B cell (primary cell): ENCODE results near the gene TAS1R1. TPM values are rescaled to one million over a fixed set of nuclear protein-coding genes. Genes with fewer than 3 reads are reported as not detected.
A peak's percentile ranks its signal among the peaks of the same experiment; 100 is the strongest.

Source experiments
- ATAC-seq: fragments of 200-7000 bp; cut with Tn5 transposase; one replicate; pipeline ENCODE4 v1.10.0; 2021; ENCODE audit warnings: low read depth, mild to moderate bottlenecking, moderate number of reproducible peaks, moderate library complexity
- CTCF ChIA-PET: fragments of 350-600 bp; sonication (Branson Sonifier 250); formaldehyde crosslinking; loops from one replicate; lab custom pipeline; 2021; ENCODE audit warnings: antibody characterized with exemption, inconsistent platforms; lab: Charles Lee
- POLR2A ChIA-PET: fragments of 350-600 bp; sonication (Branson Sonifier 250); formaldehyde crosslinking; loops from one replicate; lab custom pipeline; 2021; ENCODE audit warnings: antibody characterized with exemption; lab: Charles Lee
- DNase-seq: peaks from one replicate; pipeline ENCODE4 v3.0.0; 2013
- H2AFZ ChIP-seq: 2 replicates; pipeline ENCODE4 v1.6.1; 2012; ENCODE audit warnings: mild to moderate bottlenecking, low read depth, low read length; ENCODE audit not compliant: insufficient read depth, poor library complexity, severe bottlenecking
- H3K27ac ChIP-seq, 2 donors: 1 replicate in 1 of 2; 2 replicates in 1 of 2; pipeline ENCODE4 v1.5.1; 2012 to 2013; ENCODE audit warnings: low read length in 2 of 2, mild to moderate bottlenecking in 2 of 2, moderate library complexity in 1 of 2
- H3K27me3 ChIP-seq, 4 experiments: fragments of 200-600 bp in 1 of 4; sonication (generic) in 1 of 4; replicated peaks in 1 of 4; 1 replicate in 2 of 4; 2 replicates in 2 of 4; pipeline versions ENCODE4 v1.6.1 to v1.7.0; 2013 to 2016; ENCODE audit warnings: low read length in 3 of 4, mild to moderate bottlenecking in 2 of 4, mixed read lengths in 1 of 4, moderate library complexity in 1 of 4; ENCODE audit not compliant: insufficient read depth in 4 of 4, control insufficient read depth in 3 of 4; ENCODE audit errors: control extremely low read depth in 1 of 4
- H3K36me3 ChIP-seq, 2 experiments: replicated peaks in 1 of 2; 1 replicate in 1 of 2; 2 replicates in 1 of 2; pipeline versions ENCODE4 v1.6.1 to v1.7.1; 2013; ENCODE audit warnings: low read length in 1 of 2; ENCODE audit not compliant: insufficient read depth in 2 of 2, control insufficient read depth in 1 of 2; ENCODE audit errors: control extremely low read depth in 1 of 2, extremely low read depth in 1 of 2
- H3K4me1 ChIP-seq, 2 donors: fragments of 200-600 bp in 1 of 2; sonication (generic) in 1 of 2; 1 replicate in 1 of 2; 2 replicates in 1 of 2; pipeline versions ENCODE4 v1.5.1 to v1.6.1; 2013 to 2017; ENCODE audit warnings: low read length in 2 of 2; ENCODE audit not compliant: control insufficient read depth in 2 of 2, insufficient read depth in 2 of 2
- H3K4me2 ChIP-seq: replicated peaks from 2 replicates; pipeline ENCODE3; 2012; ENCODE audit warnings: mild to moderate bottlenecking, low read depth, low read length; ENCODE audit not compliant: poor library complexity, severe bottlenecking
- H3K4me3 ChIP-seq, 5 experiments: fragments of 200-600 bp in 1 of 5; sonication (generic) in 1 of 5; 1 replicate in 3 of 5; 2 replicates in 2 of 5; pipeline versions ENCODE4 v1.5.1 to v1.7.0; 2011 to 2016; ENCODE audit warnings: low read length in 4 of 5, mild to moderate bottlenecking in 4 of 5, low read depth in 2 of 5, control low read depth in 1 of 5, moderate library complexity in 1 of 5; ENCODE audit not compliant: insufficient read depth in 1 of 5; ENCODE audit errors: control extremely low read depth in 1 of 5, extremely low read depth in 1 of 5
- H3K79me2 ChIP-seq: fragments of 200-600 bp; sonication (generic); one replicate; pipeline ENCODE4 v1.6.0; 2016; ENCODE audit warnings: low read length; ENCODE audit not compliant: control insufficient read depth, insufficient read depth
- H3K9ac ChIP-seq: fragments of 200-600 bp; sonication (generic); 2 replicates; pipeline ENCODE4 v1.6.1; 2017; ENCODE audit warnings: mild to moderate bottlenecking, low read length, moderate library complexity
- H3K9me3 ChIP-seq, 3 donors: one replicate each; pipeline versions ENCODE4 v1.6.1 to v1.7.1; 2013; ENCODE audit warnings: low read length in 2 of 3; ENCODE audit not compliant: control insufficient read depth in 2 of 3, insufficient read depth in 1 of 3; ENCODE audit errors: control extremely low read depth in 1 of 3
- H4K20me1 ChIP-seq: 2 replicates; pipeline ENCODE4 v1.6.0; 2012; ENCODE audit warnings: mild to moderate bottlenecking, low read length; ENCODE audit not compliant: insufficient read depth, control insufficient read depth, poor library complexity, severe bottlenecking
- H3K27ac Mint-ChIP-seq: one replicate; pipeline ENCODE4 v1.8.0; 2021; ENCODE audit warnings: mixed read lengths
- H3K27me3 Mint-ChIP-seq: one replicate; pipeline ENCODE4 v1.8.0; 2021; ENCODE audit warnings: mixed read lengths
- H3K4me1 Mint-ChIP-seq: one replicate; pipeline ENCODE4 v1.8.0; 2021; ENCODE audit warnings: mixed read lengths
- H3K4me3 Mint-ChIP-seq: one replicate; pipeline ENCODE4 v1.8.0; 2021; ENCODE audit warnings: mixed read lengths
- H3K9me3 Mint-ChIP-seq: one replicate; pipeline ENCODE4 v1.8.0; 2022; ENCODE audit warnings: mixed read lengths; ENCODE audit not compliant: insufficient read depth
- EZH2 ChIP-seq: IDR thresholded peaks from 2 replicates; pipeline ENCODE4 v1.6.1; 2012; ENCODE audit warnings: borderline replicate concordance, low read depth, mild to moderate bottlenecking, moderate library complexity, low read length; ENCODE audit not compliant: insufficient read depth, poor library complexity, severe bottlenecking
- WGBS: methylation state at CpG from one replicate; pipeline ENCODE4 v1.1.5; 2013; ENCODE audit warnings: missing lambda C conversion rate; ENCODE audit not compliant: insufficient coverage; 5-methylcytosine and 5-hydroxymethylcytosine counted together
- intact Hi-C: fragments of 100-400 bp; cut with micrococcal nuclease; formaldehyde crosslinking; loops from one replicate; pipeline ENCODE4 v1.10.0; 2022
- polyA plus RNA-seq: library from polyadenylated mRNA; depleted of rRNA; stranded (reverse); fragments of >200 nt; gene quantifications from 2 replicates; pipeline ENCODE4 v1.2.3, GENCODE V29; 2012
- total RNA-seq, 2 donors: library from RNA; stranded (reverse); fragments of 120-200 nt in 1 of 2; gene quantifications; 1 replicate in 1 of 2; 2 replicates in 1 of 2; pipeline versions ENCODE4 v1.2.3 to v1.2.4, GENCODE V29; 2013 to 2022
- TF ChIP-seq, protein P1 (sequence below): fragments of 200-600 bp; IDR thresholded peaks from one replicate; pipeline ENCODE4 v1.8.0; 2022; ENCODE audit warnings: antibody characterized with exemption, mild to moderate bottlenecking

Gene TAS1R1
- total and polyA plus RNA-seq, 2 donors (not counting 1 experiment from before 2014, with no cell fraction given): 0.09 TPM; not detected in 1

DNA sequence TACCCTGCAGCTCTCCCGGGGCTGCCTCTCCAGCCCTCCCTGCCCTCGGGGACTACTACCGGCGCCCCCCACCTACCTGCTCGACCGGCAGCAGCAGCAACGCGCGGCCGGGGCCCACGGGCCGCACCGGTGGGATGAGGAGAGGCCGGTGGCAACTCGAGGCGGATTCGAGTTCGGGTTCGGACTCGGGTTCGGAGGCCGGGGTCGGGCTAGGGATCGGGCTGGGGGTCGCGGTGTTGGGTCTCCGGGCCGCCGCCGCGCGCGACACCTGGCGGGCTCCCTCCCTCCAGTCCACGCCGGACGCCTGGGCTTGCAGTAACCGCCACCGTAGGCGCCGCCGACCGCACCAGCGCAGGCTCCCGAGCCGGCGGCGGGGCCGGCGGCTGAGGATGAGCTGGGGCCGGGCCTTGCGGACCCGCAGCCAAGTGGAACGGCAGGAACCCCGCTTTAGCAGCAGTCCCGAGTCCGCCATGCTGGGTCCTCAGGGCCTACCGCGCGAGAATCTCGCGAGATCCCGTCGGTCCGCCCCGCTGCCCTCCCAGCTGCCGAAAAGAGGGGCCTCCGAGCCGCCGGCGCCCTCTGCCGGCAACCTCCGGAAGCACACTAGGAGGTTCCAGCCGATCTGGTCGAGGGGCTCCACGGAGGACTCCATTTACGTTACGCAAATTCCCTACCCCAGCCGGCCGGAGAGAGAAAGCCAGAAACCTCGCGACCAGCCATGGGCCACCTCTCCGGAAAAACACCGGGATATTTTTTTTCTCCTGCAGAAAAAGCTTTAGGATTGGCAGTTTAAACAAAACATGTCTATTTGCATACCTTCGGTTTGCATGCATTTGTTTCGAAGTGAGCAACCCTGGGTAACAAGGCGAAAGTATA, 838 bp upstream of the TAS1R1 start, which contains the start of gene NOL9:
NOL9 (minus strand) TSS at position 483 of the 876 bp plus-strand sequence; CDS start at position 472, 11 bp downstream.
- no peak for TF ChIP-seq EZH2
- TF ChIP-seq, protein P1, sequence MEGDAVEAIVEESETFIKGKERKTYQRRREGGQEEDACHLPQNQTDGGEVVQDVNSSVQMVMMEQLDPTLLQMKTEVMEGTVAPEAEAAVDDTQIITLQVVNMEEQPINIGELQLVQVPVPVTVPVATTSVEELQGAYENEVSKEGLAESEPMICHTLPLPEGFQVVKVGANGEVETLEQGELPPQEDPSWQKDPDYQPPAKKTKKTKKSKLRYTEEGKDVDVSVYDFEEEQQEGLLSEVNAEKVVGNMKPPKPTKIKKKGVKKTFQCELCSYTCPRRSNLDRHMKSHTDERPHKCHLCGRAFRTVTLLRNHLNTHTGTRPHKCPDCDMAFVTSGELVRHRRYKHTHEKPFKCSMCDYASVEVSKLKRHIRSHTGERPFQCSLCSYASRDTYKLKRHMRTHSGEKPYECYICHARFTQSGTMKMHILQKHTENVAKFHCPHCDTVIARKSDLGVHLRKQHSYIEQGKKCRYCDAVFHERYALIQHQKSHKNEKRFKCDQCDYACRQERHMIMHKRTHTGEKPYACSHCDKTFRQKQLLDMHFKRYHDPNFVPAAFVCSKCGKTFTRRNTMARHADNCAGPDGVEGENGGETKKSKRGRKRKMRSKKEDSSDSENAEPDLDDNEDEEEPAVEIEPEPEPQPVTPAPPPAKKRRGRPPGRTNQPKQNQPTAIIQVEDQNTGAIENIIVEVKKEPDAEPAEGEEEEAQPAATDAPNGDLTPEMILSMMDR: peak; percentile 94
- Histone ChIP-seq H3K4me1 (peaks cover 17 to 23% of the 10 kb centered on the region in 2 donors), H3K79me2 (peaks cover 28% of the 10 kb centered on the region), H4K20me1 (peaks cover 25% of the 10 kb centered on the region), H3K4me2 (peak within 1 kb of the TSS; percentile 99), H3K9me3 (no peaks in the 10 kb centered on the region), H2AFZ (peak within 1 kb of the TSS; percentile 99), H3K27ac (peak within 1 kb of the TSS; percentile 14 to 86), H3K36me3 (peaks cover 1 to 9% of the 10 kb centered on the region in 2 experiments), H3K4me3 (peak within 1 kb of the TSS; percentile 72 to 93 (median 84)), H3K27me3 (no peaks in the 10 kb centered on the region), H3K9ac (peak within 1 kb of the TSS; percentile 94)
- H3K9me3 Mint-ChIP-seq: no peaks in the 10 kb centered on the region
- H3K27me3 Mint-ChIP-seq: no peaks in the 10 kb centered on the region
- peak within 1 kb of the TSS; percentile 87 for H3K4me3 Mint-ChIP-seq
- DNase-seq: peak; percentile 97
- peak; percentile 96 for ATAC-seq
- peaks cover 20% of the 10 kb centered on the region for H3K4me1 Mint-ChIP-seq
- H3K27ac Mint-ChIP-seq: peak within 1 kb of the TSS; percentile 86
- ChIA-PET CTCF (interaction anchor here (0.6 to 4.7 kb wide), 18 partner anchors 8 to 95 kb away, joined by 3 to 33 read pairs (median 4); partner anchors contain the start of genes KLHL21, PLEKHG5 and ZBTB48), POLR2A (interaction anchor here (1.6 to 1.7 kb wide), 2 partner anchors 26 to 48 kb away, joined by 9 to 14 read pairs; partner anchors contain the start of genes KLHL21 and ZBTB48)
- WGBS: 4% methylated on average over 85 of the region's 87 CpGs
- intact Hi-C loops: loop anchor here (1.0 kb wide), 6 partner anchors 25 to 147 kb away; partner anchors contain the start of genes DNAJC11, KLHL21 and ZBTB48
